Measurements from ENCODE around the gene DHODH.
"Not testable (repeated sequence)": the region's sequence is repeated elsewhere in the genome, so short reads cannot be mapped to it uniquely, and the experiment has no call there.

The DHODH gene

DNA sequence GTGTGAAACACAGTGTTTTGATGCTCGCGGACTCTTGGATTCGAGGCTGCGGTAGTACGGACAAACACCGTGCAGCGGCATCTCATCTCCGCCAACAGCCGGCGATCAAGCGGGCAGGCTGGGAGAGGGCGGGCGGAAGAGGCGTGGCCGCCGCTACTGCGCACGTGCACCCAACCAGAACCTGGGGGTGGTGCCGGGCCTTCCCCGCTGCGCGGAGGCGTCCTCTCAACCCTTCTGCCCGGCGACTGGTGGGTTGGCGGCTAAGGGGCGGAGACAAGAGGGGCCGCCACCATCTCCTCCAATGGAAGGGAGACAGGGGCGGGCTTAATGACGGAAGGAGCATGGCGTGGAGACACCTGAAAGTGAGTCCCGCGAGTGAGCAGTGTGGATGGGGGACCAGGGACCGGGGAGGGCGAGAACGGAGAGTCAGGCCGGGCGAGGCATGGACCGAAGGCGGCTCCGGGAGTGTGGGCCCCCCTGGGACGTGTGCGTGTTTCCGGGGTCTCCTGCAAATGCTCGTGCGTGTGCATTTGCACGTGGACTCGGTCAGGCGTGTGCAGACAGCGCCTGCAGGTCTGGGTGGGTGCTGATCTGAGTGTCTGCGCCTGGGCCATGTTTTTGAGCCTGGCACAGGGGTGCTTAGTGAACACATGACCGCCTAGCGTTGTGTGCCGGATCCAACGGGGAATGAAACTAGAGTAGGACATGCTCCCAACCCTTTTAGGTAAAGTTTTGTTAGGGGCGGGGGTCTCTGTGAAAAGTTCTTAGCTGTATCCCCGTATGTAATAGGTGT, at the start of gene DHODH:
DHODH (plus strand) TSS at position 321 of the 793 bp plus-strand sequence; CDS start at position 342, 21 bp downstream.
- peak; percentile 63 for DNase-seq

DNA sequence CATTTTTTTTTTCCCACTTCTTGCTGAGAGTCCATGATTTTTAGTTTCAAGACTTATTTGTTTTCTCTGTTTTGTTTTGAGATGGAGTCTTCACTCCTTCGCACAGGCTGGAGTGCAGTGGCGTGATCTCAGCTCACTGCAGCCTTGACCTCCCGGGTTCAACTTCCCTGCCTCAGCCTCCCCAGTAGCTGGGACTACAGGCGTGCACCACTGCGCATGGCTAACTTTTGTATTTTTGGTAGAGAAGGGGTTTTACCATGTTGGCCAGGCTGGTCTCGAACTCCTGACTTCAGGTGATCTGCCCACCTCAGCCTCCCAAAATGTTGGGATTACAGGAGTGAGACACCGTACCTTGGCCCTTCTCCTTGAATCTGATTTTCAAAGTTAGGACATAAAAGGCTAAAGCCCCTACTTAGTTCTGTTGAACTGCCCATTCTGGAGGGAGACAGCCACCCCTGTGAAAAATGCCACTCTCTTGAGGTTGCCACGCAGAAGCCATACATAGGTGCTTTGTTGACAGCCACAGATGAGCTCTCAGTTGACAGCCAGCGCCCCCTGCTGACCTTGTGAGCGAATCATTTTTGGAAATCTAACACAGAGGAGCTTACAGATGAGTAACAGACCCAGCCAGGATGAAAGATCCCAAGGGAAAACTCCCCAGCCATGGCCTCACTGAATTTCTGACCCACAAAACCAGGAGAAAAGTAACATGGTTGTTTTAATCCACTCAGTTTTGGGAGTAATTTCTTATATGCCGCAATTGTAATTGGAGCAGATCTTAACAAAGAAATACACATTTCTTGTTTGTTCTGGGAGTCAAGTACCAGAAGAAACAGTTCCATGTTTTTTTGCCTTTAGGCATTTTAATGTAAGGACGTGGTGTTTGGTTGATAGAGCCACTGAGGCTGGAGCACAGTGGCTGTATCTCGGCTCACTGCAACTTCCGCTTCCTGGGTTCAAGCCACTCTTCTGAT, 47.2 kb upstream of the DHODH start:
- DNase-seq: peak; percentile 43

DNA sequence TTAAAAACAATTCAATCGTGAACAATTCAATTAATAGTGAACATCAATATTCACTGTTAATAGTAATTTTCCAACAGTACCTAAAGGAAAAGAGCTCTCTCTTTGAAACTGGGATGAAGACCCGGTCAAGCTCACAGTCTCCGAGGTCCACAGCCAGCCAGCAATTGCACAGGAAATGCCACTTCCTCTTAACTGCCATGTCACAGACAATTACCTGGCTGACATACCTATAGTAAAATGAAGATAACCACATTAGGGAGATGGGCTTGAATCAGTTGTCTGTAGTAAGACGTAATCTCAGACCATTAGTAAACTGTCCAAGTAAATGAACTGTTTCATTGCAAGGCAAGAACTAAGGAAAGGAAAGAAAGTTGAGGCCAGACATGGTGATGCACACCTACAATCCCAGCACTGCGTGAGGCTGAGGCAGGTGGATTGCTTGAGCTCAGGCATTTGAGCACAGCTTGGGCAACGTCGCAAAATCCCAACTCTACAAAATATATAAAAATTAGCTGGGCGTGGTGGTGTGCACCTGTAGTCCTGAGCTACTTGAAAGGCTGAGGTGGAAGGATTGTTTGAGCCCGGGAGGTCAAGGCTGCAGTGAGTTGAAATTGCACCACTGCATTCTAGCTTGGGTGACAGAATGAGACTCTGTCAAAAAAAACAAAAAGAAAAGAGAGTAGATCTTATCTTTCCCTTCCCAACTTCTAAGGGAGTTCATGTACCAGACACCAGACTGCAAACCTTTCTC, 45.2 kb upstream of the DHODH start:
- no peak for DNase-seq

DNA sequence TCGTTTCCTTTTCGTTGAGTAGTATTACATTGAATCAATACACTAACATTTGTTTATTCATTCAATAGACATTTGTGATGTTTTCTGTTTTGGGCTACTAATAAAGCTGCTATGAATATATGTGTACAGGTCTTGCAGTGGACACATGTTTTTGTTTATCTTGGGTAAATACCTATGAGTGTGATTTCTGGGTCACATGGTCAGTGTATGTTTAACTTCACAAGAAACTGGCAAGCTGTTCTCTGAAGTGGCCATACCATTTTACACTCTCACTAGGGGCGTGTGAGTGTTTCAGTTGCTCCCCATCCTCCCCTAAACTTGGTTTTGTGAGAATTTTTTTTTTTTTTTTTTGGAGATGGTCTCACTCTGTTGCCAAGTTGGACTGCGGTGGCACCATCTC, 43.3 kb upstream of the DHODH start:
- DNase-seq: no peak

DNA sequence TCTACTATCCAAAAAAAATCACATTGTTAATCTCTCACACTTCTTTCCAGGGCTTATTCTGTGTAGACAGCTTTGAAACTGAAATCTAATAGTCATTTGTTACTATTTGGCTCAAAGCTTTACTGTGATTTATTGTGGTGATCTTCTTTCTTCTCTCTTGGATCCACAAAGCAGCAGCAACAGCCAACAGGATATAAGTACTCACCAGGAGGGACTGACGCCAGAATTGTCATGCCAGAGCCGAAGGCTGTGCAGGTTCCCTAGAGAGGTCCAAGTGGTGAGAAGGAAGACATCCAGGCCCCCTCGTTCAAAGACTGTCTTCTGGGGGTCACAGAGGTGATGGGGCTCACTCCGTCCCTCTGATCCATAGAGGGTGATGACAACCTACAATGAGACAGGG, 41.6 kb upstream of the DHODH start:
- DNase-seq: no peak

DNA sequence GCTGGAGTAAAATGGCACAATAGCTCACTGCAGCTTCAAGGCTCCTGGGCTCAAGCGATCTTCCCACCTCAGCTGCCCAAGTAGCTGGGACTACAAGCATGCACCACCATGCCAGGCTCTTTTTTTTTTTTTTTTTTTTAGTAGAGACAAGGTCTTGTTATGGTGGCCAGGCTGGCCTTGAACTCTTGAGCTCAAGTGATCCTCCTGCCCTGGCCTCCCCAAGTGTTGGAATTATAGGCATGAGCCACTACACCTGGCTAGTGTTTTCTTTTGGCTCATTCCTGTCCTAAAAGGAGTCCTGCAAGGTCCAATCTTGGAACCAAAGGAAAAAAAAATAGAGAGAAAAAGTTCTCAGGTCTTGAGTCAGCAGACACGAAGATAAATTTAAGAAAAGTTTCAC, 39.2 kb upstream of the DHODH start:
- no peak for DNase-seq

DNA sequence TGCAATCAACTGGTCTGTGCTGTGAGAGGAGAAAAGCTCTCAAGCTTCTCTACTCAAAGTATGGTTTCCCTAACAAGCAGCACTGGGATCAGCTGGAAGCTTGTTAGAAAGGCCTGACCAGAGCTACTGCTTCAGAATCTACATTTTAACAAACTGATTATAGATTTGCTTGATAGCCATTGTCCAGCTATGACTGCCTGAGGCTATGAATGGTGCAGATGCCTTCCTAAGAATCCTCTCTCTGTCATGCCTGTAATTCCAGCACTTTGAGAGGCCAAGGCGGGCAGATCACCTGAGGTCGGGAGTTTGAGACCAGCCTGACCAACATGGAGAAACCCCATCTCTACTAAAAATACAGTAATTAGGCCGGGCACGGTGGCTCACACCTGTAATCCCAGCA, 37.0 kb upstream of the DHODH start:
- no peak for DNase-seq

DNA sequence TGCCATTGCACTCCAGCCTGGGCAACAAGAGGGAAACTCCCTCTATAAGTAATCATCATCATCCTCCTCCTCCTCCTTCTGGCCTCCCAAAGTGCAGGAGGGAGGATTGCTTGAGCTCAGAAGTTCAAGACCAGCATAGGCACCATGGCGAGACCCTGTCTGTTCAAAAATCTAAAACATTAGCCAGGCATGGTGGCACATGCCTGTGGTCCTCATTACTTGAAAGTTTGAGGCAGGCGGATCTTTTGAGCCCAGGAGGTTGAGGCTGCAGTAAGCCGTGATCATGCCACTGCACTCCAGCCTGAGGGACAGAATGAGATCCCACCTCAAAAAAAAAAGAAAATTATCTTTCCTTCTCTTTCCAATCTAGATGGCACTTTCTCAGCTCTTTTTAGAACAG, 36.2 kb upstream of the DHODH start:
- no peak for DNase-seq

DNA sequence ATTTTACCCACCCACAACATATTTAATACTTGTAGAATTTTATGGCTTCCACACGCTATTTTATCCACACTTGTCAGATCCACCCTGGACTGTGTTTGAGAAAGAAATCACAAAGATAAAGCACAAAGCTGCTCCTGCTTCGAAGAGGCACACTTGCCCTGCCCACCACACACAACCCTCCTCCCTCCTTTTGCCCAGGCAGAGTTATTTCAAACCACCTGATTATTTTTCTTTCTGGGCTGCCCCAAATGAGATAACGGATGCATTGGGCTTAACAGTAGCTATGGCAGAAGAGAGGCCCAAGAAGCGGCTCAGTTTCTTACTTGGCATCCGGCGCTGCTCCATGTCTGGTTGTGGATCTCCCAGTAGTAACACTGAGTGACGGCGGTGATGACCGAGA, 35.5 kb upstream of the DHODH start:
- no peak for DNase-seq

DNA sequence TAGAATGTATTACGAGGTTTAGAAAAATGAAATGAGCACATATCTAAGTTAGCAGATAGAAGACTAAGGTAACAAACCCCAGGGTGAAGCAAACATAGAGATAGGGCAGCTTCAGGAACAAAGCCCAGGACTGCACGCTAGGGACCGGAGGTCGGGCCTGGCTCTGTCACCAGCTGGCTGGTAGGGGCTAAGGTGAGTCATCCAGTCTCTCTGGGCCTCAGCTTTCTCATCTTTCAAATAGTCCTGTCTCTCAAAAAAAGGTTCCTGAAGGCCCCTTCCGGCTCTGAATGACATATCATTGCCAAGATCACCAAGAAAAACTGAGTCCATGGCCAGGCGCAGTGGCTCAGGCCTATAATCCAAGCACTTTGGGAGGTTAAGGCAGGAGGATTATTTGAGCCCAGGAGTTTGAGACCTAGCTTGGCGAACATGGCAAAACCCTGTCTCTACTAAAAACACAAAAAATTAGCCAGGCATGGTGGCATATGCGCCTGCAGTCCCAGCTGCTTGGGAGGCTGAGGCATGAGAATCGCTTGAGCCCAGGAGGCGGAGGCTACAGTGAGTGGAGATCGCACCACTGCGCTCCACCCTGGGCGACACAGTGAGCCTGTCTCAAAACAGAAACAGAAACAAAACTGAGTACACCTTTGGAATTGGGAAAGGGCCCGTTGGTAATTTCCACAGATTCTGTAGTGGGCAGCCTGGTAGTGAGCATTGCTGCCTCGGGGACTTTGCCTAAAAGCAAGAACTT, 34.3 kb upstream of the DHODH start:
- no peak for DNase-seq

DNA sequence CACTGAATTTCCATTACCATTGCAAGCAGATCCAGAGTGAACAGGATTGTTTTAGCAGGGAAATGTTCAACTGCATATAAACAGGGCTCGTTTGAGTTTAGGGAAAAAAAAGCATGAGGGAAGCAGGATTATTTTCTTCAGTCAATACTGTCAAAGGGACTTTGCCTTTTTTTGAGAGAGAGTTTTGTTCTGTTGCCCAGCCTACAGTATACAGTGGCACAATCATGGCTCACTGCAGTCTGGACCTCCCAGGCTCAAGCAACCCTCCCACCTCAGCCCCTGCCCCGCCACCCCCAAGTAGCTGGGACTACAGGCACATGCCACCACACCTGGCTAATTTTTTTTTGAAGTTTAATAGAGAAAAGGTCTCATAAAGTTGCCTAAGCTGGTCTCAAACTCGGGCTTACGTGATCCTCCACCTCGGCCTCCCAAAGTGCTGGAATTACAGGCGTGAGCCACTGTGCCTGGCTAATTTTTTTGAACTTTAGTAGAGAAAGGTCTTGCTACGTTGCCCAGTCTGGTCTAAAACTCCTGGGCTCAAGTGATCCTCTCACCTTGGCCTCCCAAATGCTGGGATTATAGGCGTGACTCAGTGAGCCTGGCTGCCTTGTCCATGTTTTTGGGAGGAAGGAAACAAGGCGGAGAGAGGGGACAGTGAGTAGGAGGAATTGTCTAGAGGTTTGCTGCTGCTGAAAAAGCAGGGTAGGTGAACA, 23.1 kb upstream of the DHODH start:
- DNase-seq: no peak

DNA sequence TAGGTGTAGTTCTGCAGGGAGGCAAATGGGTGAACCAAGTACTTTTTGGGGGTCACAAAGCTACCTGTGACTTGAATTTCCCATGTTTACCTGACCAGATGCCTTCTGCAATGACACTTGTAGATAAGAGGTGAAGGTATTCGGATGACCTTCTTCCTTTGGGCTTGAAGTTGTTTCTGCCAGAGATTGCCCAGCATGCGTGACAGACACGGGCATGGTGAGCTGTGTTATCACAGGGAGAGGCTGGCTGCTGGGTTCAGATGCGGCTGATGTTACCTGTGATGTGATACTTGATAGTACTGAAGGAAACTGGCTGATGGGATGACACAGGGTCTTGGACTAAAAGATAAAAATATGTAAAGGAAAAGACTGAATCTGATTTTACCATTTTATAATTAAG, 22.4 kb upstream of the DHODH start:
- DNase-seq: no peak

DNA sequence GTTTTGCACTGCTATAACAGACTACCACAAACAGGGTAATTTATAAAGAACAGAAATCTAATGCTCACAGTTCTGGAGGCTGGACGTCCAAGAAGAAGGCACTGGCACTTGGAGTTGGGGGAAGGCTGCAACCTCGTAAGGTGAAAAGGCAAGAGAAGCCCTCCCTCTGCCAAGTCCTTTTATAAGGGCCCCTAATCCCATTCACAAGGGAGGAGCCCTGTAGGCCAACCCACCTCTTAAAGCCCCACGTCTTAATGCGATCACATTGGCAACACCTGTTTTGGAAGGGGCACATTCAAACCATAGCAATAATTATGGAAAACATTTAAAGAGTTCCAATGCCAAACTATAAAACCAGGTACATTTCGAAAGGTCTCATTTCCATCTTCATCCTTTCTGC, 13.5 kb upstream of the DHODH start:
- DNase-seq: no peak

DNA sequence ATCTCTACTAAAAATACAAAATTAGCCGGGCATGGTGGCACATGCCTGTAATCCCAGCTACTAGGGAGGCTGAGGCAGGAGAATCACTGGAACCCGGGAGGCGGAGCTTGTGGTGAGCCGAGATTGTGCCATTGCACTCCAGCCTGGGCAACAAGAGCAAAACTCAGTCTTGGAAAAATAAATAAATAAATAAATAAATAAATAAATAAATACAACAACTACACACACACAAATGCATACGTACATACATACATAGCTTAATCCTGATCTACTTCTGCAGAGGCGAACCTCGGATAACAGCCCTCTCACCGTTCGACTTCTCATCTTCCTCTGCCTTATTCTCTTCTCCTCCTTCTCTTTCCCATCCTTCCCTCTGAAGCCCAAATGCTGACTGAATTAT, 11.0 kb upstream of the DHODH start:
- DNase-seq: not testable (repeated sequence)

DNA sequence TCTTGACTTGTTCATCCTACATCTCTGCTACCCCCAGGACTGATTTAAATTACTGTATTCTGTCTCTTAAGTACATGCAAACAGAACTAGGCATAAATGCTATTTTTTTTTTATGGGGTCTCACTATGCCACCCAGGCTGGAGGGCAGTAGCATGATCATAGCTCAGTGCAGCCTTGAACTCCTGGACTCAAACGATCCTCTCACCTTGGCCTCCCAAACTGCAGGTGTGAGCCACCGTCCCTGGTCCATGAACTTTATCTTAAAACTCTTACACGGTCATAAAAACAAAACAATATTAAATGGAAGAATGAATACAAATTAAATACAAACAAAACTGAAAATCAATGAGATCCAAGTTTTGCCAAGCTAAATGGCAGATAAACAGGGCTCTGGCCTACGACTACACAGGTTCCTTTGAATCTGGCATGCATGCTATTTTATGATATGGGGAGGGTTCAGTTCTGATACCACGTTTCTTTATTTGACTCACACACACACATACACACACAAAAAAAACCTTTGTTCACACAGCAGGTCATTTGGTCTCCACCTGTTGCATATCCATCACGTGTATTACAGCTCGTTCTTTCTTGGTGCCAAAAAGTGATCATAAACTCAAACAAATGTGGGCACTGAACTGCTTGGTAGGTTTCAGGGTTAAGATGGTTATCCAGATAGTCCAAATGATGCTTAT, 7.2 kb upstream of the DHODH start:
- DNase-seq: no peak

DNA sequence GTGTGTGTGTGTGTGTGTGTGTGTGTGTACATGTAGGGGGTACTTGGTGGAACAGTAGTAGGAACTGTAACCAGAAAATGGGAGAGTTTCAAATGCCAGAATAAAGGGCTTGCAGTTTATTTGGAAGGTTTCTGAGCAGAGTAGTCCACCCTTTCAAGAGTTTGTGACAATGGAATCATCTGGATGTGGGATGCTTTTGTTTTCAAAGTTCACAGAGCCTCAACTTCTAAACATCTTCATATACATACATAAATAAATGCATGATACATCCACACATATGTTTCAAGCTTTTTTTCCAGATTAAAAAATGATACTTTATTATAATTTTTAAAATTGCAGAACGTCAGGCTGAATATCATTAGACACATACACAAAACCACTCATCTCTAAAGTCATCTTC, 5.9 kb upstream of the DHODH start:
- no peak for DNase-seq

DNA sequence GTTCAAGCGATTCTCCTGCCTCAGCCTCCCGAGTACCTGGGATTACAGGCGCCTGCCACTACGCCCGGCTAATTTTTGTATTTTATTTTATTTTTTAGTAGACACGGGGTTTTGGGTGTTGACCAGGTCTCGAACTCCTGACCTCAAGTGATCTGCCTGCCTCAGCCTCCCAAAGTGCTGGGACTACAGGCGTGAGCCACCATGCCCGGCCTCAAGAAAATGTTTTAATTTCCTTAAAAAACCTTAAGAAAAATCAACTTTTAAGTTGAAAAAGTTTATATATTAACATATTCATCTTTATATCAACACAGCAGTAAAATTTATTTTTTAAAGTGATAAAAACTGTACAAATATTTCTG, 500 bp upstream of the DHODH start:
- DNase-seq: not testable (repeated sequence)

DNA sequence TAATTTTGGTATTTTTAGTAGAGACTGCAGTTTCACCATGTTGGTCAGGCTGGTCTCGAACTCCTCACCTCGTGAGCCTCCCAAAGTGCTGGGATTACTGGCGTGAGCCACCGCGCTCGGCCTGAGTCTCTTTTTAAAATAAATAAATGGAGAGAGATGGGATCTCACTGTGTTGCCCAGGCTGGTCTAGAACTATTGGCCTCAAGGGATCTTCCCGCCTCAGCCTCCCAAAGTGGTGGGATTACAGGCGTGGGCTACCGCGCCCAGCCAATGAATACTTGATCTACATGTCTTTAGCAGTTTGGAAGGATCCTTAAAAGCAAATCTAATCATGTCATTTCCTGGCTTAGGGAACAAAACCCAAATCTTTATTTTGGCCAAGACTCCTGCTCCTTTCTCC, 1.2 kb downstream of the DHODH start:
- no peak for DNase-seq

DNA sequence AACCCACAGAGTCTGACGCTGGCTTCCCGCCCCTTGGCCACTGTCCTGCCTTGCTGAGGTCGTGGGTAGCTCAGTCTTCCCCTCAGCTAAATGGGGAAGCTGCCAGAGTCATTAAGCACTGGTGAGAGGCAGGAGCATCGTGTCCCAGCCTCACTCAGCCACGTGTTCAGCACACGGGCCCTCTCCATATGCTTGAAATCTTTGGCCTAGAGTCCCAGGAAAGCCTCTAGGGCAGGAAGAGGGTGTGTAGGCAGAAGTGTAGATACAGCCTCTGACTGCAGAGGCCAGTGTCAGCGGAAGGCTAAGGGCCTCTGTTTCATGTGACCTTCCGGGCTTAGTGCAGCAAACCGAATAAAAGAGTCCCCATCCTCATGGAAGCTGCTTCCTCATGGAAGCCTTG, 4.1 kb downstream of the DHODH start:
- no peak for DNase-seq

DNA sequence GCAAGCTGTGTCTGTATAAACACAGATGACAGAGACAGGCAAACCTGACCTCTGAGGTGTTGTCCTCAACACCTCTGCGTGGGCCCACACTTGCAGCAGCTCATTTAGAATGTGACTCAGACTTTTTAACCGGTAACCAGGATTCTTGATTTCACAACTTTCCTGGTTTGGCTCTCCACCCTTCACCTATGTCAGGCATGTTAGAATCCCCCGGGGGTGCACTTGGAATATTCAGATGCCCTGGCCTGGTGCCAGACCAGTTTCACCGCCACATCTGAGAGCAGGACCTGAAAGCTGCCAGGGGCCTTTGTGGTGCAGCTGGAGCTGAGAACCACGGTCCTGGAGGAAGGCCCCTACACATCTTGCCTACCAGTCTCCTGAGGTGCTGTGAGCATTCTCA, 4.8 kb downstream of the DHODH start:
- DNase-seq: no peak

DNA sequence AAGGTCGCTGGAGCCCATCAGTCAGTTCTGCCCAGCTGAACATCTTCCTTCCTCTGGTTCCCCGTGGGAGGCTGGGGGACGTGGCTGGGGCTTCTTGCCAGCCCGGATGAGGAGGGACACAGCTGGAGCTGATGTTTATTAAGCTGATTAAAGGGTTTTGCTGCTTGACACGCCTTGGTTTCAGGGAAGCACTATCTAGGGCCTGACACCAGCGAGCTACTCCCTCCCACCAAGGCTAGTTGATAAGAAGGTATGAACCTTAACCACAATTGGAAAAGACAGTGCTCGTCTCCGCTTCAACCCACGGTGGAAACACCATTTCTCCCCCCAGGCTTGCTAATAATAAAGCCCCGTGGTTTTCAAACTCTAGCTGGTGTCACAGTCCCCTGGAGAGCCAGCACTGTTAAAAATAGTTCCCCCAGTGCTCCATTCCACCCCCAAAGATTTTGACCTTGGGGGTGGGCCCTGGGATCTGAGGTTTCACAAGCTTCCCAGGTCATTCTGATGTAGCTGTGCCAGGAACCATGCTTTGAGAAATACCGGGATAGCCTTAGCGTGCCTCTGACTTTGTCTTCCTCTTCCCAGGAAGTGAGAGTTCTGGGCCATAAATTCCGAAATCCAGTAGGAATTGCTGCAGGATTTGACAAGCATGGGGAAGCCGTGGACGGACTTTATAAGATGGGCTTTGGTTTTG, 5.5 kb downstream of the DHODH start:
- DNase-seq: no peak

Data from NCI-H1048 (cell line).